Mucosa of rectum (tissue), 2 donors: ENCODE data around the gene MROH8.

Experiments
- H3K27ac ChIP-seq, 2 donors: one replicate each; pipeline ENCODE4 v1.7.0; 2013; ENCODE audit warnings: inconsistent platforms in 2 of 2, low read depth in 2 of 2, low read length in 2 of 2
- H3K27me3 ChIP-seq, 2 donors: one replicate each; pipeline ENCODE4 v1.7.0; 2013; ENCODE audit warnings: low read length in 2 of 2; ENCODE audit not compliant: control insufficient read depth in 2 of 2, insufficient read depth in 2 of 2
- H3K36me3 ChIP-seq, 2 donors: one replicate each; pipeline ENCODE4 v1.7.0; 2013; ENCODE audit warnings: low read length in 2 of 2; ENCODE audit not compliant: control insufficient read depth in 2 of 2, insufficient read depth in 2 of 2
- H3K4me1 ChIP-seq, 2 donors: one replicate each; pipeline ENCODE4 v1.7.0; 2013; ENCODE audit warnings: low read length in 2 of 2, mild to moderate bottlenecking in 1 of 2; ENCODE audit not compliant: control insufficient read depth in 2 of 2, insufficient read depth in 2 of 2
- H3K4me3 ChIP-seq, 2 donors: one replicate each; pipeline ENCODE4 v1.7.0; 2013; ENCODE audit warnings: low read length in 2 of 2
- H3K9ac ChIP-seq, 2 donors: one replicate each; pipeline ENCODE4 v1.7.0; 2013; ENCODE audit warnings: low read length in 2 of 2, low read depth in 1 of 2, mild to moderate bottlenecking in 1 of 2
- H3K9me3 ChIP-seq, 2 donors: one replicate each; pipeline ENCODE4 v1.7.0; 2013; ENCODE audit warnings: low read length in 2 of 2; ENCODE audit not compliant: control insufficient read depth in 2 of 2
- donor health status: healthy.
- donor health status: Normal muscosa, but diverticular disease.

MROH8 gene

DNA sequence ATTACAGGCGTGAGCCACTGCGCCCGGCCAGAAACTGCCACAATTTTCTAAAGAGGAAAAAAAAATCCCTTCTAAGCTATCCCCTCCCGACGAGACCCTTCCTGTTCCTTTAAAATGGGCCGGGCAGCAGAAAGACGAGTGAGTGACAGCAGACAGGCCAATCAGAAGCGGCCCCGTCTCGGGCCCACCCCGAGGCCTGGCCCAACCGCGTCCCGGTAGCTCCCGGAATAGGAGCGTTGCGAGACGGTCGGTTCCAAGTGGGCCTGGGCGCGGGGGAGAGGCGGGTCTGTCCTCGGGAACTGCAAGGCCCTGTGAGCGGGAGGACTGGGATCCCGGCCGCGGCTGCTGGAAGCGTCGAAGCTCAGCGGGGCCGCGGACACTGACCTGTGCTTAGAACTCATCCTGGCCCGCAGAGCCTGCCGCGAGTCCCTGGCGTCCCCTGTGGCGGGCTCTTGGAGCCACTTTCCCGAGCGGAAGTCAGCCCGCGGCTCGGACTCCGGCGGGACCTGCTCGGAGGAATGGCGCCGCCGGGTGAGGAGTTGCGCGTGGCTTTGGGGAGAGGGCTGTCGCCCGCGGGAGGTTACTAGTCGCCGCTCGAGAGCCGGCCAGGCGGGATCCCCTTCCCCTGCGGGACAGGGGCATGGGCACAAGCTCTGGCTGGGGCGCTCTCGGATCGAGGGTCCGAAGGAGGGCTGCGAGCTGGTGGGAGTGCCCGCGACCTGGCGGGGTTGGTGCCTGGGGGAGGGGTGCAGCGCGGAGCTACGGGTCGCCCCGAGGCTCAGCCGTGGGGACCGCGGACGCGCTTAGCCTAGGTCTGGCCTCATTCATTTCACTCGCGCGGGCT, at the start of gene MROH8, which contains the start of gene RPN2:
TSS of gene MROH8 (minus strand) at position 710 of the 844 bp plus-strand sequence.
TSS of gene RPN2 (plus strand) at position 492 of the 844 bp plus-strand sequence. CDS start at position 519, 27 bp downstream.
- peak within 1 kb of the TSS; percentile 95 to 97 for H3K4me3 ChIP-seq
- no peaks in the 10 kb centered on the region for H3K27me3 ChIP-seq
- no peaks in the 10 kb centered on the region for H3K9me3 ChIP-seq
- H3K4me1 ChIP-seq, result peaks cover 13 to 15% of the 10 kb centered on the region in 2 donors
- peaks cover 5 to 8% of the 10 kb centered on the region in 2 donors for H3K36me3 ChIP-seq
- H3K9ac ChIP-seq, result peak within 1 kb of the TSS; percentile 89 to 97
- H3K27ac ChIP-seq, result peak within 1 kb of the TSS; percentile 93 to 96

DNA sequence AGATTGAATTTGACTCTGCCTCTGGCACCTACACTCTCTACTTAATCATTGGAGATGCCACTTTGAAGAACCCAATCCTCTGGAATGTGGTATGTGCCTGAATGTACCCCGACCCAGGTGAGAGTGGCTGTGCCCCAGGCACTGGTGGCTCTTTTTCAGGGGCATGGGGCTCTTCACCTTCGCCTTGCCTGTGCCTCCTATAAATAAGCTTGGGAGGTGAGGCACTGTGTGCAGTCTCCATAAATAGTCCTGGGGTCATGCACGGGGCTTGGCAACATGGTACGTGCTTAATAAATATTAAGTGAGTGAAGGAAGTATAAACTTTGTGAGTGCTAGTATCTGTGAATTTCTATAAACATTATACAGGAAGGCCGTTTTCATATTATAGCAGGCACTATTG, 49.3 kb upstream of the MROH8 start:
- Histone ChIP-seq H3K9me3 (no peaks in the 10 kb centered on the region), H3K9ac (no peak overlapping the region), H3K36me3 (peaks cover 94 to 96% of the 10 kb centered on the region in 2 donors), H3K4me3 (no peak overlapping the region), H3K4me1 (peaks cover 0 to 5% of the 10 kb centered on the region in 2 donors), H3K27me3 (no peaks in the 10 kb centered on the region), H3K27ac (no peak overlapping the region)

DNA sequence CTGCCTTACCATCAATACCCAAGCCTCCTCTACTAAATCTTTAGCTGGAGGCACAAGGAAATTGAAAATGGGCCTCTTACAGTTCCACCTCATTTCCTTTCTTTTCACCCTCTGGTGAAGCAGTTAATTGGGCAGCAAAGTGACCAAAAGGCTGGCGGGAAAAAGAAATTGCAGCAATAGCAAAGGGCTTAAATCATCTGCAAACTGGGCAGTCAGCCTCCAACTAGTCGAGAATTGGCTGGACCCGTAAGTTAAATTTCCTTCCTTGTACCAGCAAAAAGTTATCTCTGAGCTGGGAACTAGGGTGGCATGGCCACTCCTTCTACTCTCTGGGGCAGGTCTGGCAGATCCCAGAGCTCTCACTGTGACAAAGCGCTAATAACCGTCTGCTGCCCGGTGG, 48.7 kb upstream of the MROH8 start:
- Histone ChIP-seq H3K9ac (no peak overlapping the region), H3K36me3 (peaks cover 92 to 93% of the 10 kb centered on the region in 2 donors)

DNA sequence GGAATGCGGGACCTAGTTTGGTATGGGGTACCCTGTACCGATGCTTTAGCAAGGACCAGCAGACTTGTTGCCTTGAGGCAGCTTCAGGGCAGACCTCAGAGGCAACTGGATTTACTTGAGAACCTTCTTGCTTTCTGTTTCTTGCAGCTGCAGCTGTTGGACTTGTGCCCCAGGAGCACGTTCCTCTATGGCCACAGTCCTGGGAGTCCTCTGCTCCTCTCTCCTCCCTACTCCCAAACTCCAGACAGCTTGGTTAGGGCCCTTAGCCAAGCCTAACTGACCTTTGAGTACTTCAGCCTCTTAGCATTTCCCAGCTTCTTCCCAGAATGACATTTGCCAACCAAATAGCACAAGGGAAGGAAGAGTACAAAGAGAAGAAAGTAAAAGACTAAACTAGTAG, 47.5 kb upstream of the MROH8 start:
- no peak overlapping the region for H3K9ac ChIP-seq
- H3K27ac ChIP-seq, result no peak overlapping the region
- H3K4me1 ChIP-seq, result peaks cover 0 to 7% of the 10 kb centered on the region in 2 donors
- H3K9me3 ChIP-seq, result no peaks in the 10 kb centered on the region
- no peak overlapping the region for H3K4me3 ChIP-seq
- peaks cover 80 to 85% of the 10 kb centered on the region in 2 donors for H3K36me3 ChIP-seq
- H3K27me3 ChIP-seq, result no peaks in the 10 kb centered on the region

More for the DNA sequence above, 48.7 kb upstream of the MROH8 start:
- Histone ChIP-seq H3K27me3 (no peaks in the 10 kb centered on the region), H3K4me3 (no peak overlapping the region), H3K9me3 (no peaks in the 10 kb centered on the region), H3K4me1 (peaks cover 0 to 5% of the 10 kb centered on the region in 2 donors), H3K27ac (no peak overlapping the region)

DNA sequence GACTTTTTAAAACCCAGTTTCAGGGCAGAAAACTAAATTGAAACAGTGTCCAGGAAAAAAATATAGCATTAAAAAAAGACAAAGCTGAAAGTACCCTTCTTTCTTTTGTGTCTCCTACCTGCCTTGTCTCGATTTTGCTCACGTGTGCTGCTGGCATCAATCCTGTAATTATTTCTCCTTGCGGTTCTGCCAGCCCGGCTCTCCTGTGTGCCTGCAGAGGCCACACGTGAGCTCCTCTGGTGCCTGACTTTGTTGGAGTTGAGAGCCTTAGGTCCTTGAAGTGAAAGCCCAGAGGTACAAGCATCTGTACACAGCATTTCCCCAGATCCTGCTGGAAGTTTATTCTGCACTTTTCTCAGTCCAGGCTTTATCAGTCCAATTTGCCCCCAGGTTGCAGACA, 45.8 kb upstream of the MROH8 start:
- H3K27ac ChIP-seq, result no peak overlapping the region
- H3K9ac ChIP-seq, result no peak overlapping the region
- H3K9me3 ChIP-seq, result no peaks in the 10 kb centered on the region
- peaks cover 66 to 72% of the 10 kb centered on the region in 2 donors for H3K36me3 ChIP-seq
- H3K27me3 ChIP-seq, result no peaks in the 10 kb centered on the region
- H3K4me1 ChIP-seq, result peaks cover 2 to 10% of the 10 kb centered on the region in 2 donors
- H3K4me3 ChIP-seq, result no peak overlapping the region

DNA sequence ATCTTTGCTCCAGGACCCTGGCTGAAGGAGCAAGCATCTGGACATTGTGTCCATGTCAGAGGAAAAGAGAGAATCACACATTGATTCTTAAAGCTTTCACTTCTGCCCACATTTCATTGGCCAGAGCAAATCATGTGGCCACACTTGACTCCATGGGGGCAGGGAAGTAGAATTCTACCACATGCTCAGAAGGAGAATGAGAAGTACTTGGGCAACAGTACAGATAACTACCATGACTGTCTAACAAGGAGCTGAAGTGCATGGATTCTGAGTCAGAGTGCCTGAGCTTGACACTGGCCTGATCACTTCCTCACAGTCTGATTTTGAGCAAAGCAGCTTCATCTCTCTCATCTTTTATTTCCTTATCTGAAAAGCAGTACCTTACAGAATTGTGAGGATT, 43.7 kb upstream of the MROH8 start:
- no peak overlapping the region for H3K9ac ChIP-seq
- H3K4me1 ChIP-seq, result peaks cover 2 to 10% of the 10 kb centered on the region in 2 donors
- peaks cover 61 to 65% of the 10 kb centered on the region in 2 donors for H3K36me3 ChIP-seq
- no peak overlapping the region for H3K4me3 ChIP-seq
- peak overlapping the region in 1 of 2 donors; percentile 0 for H3K27ac ChIP-seq
- H3K9me3 ChIP-seq, result no peaks in the 10 kb centered on the region
- H3K27me3 ChIP-seq, result no peaks in the 10 kb centered on the region

DNA sequence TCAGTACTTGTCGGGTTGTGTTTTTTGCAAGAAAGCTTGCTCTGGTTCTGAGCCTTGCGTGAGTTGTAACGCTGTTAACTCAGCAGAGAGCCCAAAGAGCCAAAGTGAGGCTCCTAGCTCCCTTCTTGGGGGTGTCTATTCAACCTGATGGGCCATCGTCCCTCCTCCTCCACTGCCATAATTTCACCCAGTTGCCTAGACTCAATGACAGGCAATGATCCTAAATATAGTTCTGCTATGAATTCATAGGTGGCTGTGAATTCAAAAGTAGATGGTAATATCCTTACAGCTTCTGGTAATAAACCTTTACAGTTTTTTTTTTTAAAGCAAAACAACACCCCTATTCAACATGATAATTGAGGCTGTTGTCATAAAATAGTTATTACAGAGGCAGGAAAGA, 42.7 kb upstream of the MROH8 start:
- Histone ChIP-seq H3K9ac (no peak overlapping the region), H3K27me3 (no peaks in the 10 kb centered on the region), H3K27ac (peak overlapping the region in 1 of 2 donors; percentile 6), H3K4me3 (no peak overlapping the region), H3K4me1 (peaks cover 2 to 6% of the 10 kb centered on the region in 2 donors), H3K36me3 (peaks cover 52 to 55% of the 10 kb centered on the region in 2 donors), H3K9me3 (no peaks in the 10 kb centered on the region)

DNA sequence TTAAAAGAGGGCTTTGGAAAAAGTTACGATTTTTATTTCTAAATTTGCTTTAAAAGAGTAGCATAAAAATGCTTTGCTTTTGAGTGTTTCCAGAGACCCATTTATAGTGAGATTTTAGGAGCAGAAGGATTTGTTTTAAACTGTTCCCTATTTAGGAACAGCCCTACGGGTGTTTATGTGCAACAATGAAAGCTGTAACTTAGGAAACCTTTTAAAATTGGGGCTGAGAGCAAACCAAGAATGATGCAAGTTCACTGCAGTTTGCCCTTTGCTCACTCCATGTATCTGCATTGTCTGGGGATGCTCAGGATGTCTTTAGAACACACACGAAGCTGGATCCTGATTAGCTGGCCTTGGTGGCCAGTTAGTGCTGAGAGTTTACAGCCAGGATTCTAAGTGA, 41.4 kb upstream of the MROH8 start:
- Histone ChIP-seq H3K9ac (no peak overlapping the region), H3K36me3 (peaks cover 40 to 51% of the 10 kb centered on the region in 2 donors), H3K4me1 (peaks cover 2 to 6% of the 10 kb centered on the region in 2 donors), H3K27ac (peak overlapping the region in 1 of 2 donors; percentile 24), H3K4me3 (no peak overlapping the region), H3K9me3 (no peaks in the 10 kb centered on the region), H3K27me3 (no peaks in the 10 kb centered on the region)

DNA sequence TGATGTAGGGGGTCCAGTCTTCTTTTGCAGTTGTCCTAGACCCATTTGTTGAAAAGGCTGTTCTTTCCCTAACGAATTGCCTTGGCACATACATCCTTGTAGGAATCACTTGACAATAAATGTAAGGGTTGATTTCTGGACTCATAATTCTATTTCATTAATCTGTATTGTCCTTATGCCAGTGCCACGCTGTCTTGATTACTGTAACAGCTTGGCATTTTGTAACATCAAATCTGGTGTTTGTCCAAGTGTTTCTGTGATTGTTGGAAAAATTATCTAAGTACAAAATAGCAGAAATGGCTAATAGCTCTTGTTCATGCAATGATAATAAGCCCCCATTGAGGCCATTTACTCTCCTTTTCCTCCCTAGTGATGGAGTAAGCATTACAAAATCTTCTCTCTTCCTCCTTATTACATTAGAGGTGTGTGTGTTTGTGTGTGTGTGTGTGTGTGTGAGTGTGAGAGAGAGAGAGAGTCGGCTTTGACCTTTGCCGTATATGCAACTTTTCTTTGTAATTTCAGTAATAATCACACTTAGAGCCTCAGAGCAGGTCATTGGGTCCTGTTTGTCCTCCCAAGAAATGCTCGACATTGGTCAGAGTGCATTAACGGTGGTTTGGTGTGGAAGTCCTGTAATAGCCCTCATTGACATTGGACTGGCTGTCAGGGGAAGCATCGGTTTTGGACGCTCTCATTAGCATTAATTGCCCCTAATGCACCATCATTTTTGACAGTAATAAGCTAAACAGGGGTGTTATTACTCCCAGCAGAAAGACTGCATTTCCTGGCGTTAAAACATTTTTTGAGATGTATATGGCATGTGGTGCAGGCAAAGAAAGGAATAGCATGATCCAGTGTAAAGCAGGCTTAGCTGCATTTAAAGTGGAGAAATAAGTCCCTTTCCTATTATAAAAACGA, 40.7 kb upstream of the MROH8 start:
- no peak overlapping the region for H3K4me3 ChIP-seq
- peaks cover 33 to 46% of the 10 kb centered on the region in 2 donors for H3K36me3 ChIP-seq
- H3K27me3 ChIP-seq, result no peaks in the 10 kb centered on the region
- H3K9me3 ChIP-seq, result no peaks in the 10 kb centered on the region
- H3K9ac ChIP-seq, result no peak overlapping the region
- peak overlapping the region in 1 of 2 donors; percentile 24 for H3K27ac ChIP-seq
- H3K4me1 ChIP-seq, result peaks cover 2 to 6% of the 10 kb centered on the region in 2 donors
